SK-N-SH (cell line): Measurements from ENCODE around the gene PPP1R10. TPM values are rescaled to one million over a fixed set of nuclear protein-coding genes. Genes with fewer than 3 reads are reported as not detected.
A peak's percentile ranks its signal among the peaks of the same experiment; 100 is the strongest.

Source experiments
- CTCF ChIA-PET: fragments of 300-600, 350-600 bp; formaldehyde crosslinking; extraction: SDS; loops from one replicate; lab custom pipeline; 2021; lab: Yijun Ruan, JAX
- POLR2A ChIA-PET: fragments of 350-600 bp; sonication (Branson Sonifier 250); formaldehyde crosslinking; extraction: SDS; loops from one replicate; lab custom pipeline; 2020; ENCODE audit warnings: antibody characterized with exemption, inconsistent platforms; lab: Yijun Ruan, JAX
- DNase-seq: peaks from one replicate; pipeline ENCODE4 v3.0.0; 2012
- H2AFZ ChIP-seq: fragments of 200-600 bp; sonication (generic); 2 replicates; pipeline ENCODE4 v1.8.1; 2016; ENCODE audit warnings: antibody characterized with exemption, mild to moderate bottlenecking, low read depth
- H3F3A ChIP-seq: fragments of 200-600 bp; sonication (generic); replicated peaks from 2 replicates; pipeline ENCODE3; 2016; ENCODE audit warnings: antibody characterized with exemption, mild to moderate bottlenecking; ENCODE audit not compliant: insufficient read depth
- H3K27ac ChIP-seq, 2 experiments: fragments of 200-500 bp in 1 of 2; fragments of 200-600 bp in 1 of 2; sonication (Bioruptor generic) in 1 of 2; sonication (generic), shearing (Covaris generic) in 1 of 2; 2 replicates each; pipeline versions ENCODE4 v1.5.1 to v1.6.1; 2014 to 2016; ENCODE audit warnings: low read depth in 2 of 2, inconsistent platforms in 1 of 2, low read length in 1 of 2, mild to moderate bottlenecking in 1 of 2, mixed read lengths in 1 of 2
- H3K27me3 ChIP-seq: fragments of 200-600 bp; sonication (generic), shearing (Covaris generic); 2 replicates; pipeline ENCODE4 v1.6.1; 2016; ENCODE audit warnings: mixed run types; ENCODE audit not compliant: insufficient read depth
- H3K36me3 ChIP-seq, 2 experiments: fragments of 200-500 bp in 1 of 2; fragments of 200-600 bp in 1 of 2; sonication (Bioruptor generic) in 1 of 2; sonication (generic) in 1 of 2; replicated peaks in 1 of 2; 2 replicates each; pipeline versions ENCODE3 to v1.5.1; 2014 to 2016; ENCODE audit warnings: low read length in 1 of 2, mild to moderate bottlenecking in 1 of 2; ENCODE audit not compliant: insufficient read depth in 2 of 2, control insufficient read depth in 1 of 2
- H3K4me1 ChIP-seq, 2 experiments: fragments of 200-500 bp in 1 of 2; fragments of 200-600 bp in 1 of 2; sonication (Bioruptor generic) in 1 of 2; sonication (generic), shearing (Covaris generic) in 1 of 2; 2 replicates each; pipeline versions ENCODE4 v1.5.1 to v1.6.1; 2014 to 2016; ENCODE audit warnings: low read depth in 1 of 2, low read length in 1 of 2, mixed run types in 1 of 2; ENCODE audit not compliant: insufficient read depth in 2 of 2, control insufficient read depth in 1 of 2
- H3K4me2 ChIP-seq: fragments of 200-600 bp; sonication (generic), shearing (Covaris generic); 2 replicates; pipeline ENCODE4 v1.6.1; 2017; ENCODE audit warnings: mixed run types
- H3K4me3 ChIP-seq, 2 experiments: fragments of 200-500 bp in 1 of 2; fragments of 200-600 bp in 1 of 2; sonication (Bioruptor generic) in 1 of 2; sonication (generic), shearing (Covaris generic) in 1 of 2; 2 replicates each; pipeline versions ENCODE4 v1.5.1 to v1.8.1; 2014 to 2016; ENCODE audit warnings: low read depth in 2 of 2, inconsistent platforms in 1 of 2, low read length in 1 of 2, mild to moderate bottlenecking in 1 of 2, mixed read lengths in 1 of 2, moderate library complexity in 1 of 2
- H3K79me2 ChIP-seq: fragments of 200-600 bp; sonication (generic); 2 replicates; pipeline ENCODE4 v1.8.1; 2017; ENCODE audit warnings: mild to moderate bottlenecking; ENCODE audit not compliant: insufficient read depth
- H3K9ac ChIP-seq: fragments of 200-600 bp; sonication (generic); 2 replicates; pipeline ENCODE4 v1.6.1; 2017; ENCODE audit warnings: mixed run types
- H3K9me2 ChIP-seq: fragments of 200-600 bp; sonication (generic); 2 replicates; pipeline ENCODE4 v1.6.1; 2017; ENCODE audit warnings: mixed run types
- H3K9me3 ChIP-seq: fragments of 200-600 bp; sonication (generic); 2 replicates; pipeline ENCODE4 v1.6.1; 2017; ENCODE audit warnings: mixed run types, mild to moderate bottlenecking, moderate library complexity
- H4K20me1 ChIP-seq: fragments of 200-600 bp; sonication (generic); 2 replicates; pipeline ENCODE4 v1.6.1; 2017; ENCODE audit warnings: mild to moderate bottlenecking, mixed run types; ENCODE audit not compliant: insufficient read depth
- CHD2 ChIP-seq: fragments of 150-350 bp; IDR thresholded peaks from 2 replicates; pipeline ENCODE4 v1.6.1; 2018; ENCODE audit warnings: low read length; ENCODE audit not compliant: partially characterized antibody
- ELF1 ChIP-seq: IDR thresholded peaks from 2 replicates; pipeline ENCODE4 v1.4.0; 2012
- EP300 ChIP-seq, 2 experiments: IDR thresholded peaks; 2 replicates each; pipeline versions ENCODE4 v1.4.0 to v1.6.1; 2012; ENCODE audit warnings: borderline replicate concordance in 1 of 2, low read depth in 1 of 2, low read length in 1 of 2
- FOSL2 ChIP-seq: IDR thresholded peaks from 2 replicates; pipeline ENCODE4 v1.4.0; 2012; ENCODE audit warnings: low read depth, mild to moderate bottlenecking, moderate library complexity, borderline replicate concordance
- FOXM1 ChIP-seq: IDR thresholded peaks from 2 replicates; pipeline ENCODE4 v1.4.0; 2012; ENCODE audit warnings: low read depth, mild to moderate bottlenecking
- GABPA ChIP-seq: IDR thresholded peaks from 2 replicates; pipeline ENCODE4 v1.4.0; 2012; ENCODE audit warnings: low read depth, mild to moderate bottlenecking
- JUND ChIP-seq: IDR thresholded peaks from 2 replicates; pipeline ENCODE4 v1.4.0; 2012
- MXI1 ChIP-seq: IDR thresholded peaks from 2 replicates; pipeline ENCODE4 v1.6.1; 2012; ENCODE audit warnings: mild to moderate bottlenecking, low read depth, low read length, improper control_type of control experiment
- POLR2AphosphoS5 ChIP-seq: IDR thresholded peaks from 2 replicates; pipeline ENCODE4 v1.6.1; 2012; ENCODE audit warnings: low read depth, low read length
- SIN3A ChIP-seq: IDR thresholded peaks from 2 replicates; pipeline ENCODE4 v1.6.1; 2012; ENCODE audit warnings: low read depth, mild to moderate bottlenecking, low read length, moderate library complexity, borderline replicate concordance
- TAF1 ChIP-seq: IDR thresholded peaks from 2 replicates; pipeline ENCODE4 v1.6.1; 2012; ENCODE audit warnings: low read depth, mild to moderate bottlenecking, low read length, moderate library complexity, borderline replicate concordance
- WGBS: methylation state at CpG from one replicate; pipeline ENCODE4 v1.1.6; 2017; ENCODE audit warnings: low lambda C conversion rate; 5-methylcytosine and 5-hydroxymethylcytosine counted together
- polyA plus RNA-seq, 3 experiments: library from polyadenylated mRNA; depleted of rRNA; stranded (reverse); fragments of >200 nt; gene quantifications; 2 replicates each; pipeline ENCODE4 v1.2.3, GENCODE V29; 2012
- TF ChIP-seq, protein P1 (sequence below): IDR thresholded peaks from 2 replicates; pipeline ENCODE4 v1.4.0; 2012; ENCODE audit warnings: low read depth
- TF ChIP-seq, protein P2 (sequence below): fragments of 200-600 bp; sonication (generic); IDR thresholded peaks from 2 replicates; pipeline ENCODE4 v1.6.1; 2017; ENCODE audit warnings: antibody characterized with exemption, mild to moderate bottlenecking, moderate library complexity
- TF ChIP-seq, protein P3 (sequence below): fragments of 150-350 bp; IDR thresholded peaks from 2 replicates; pipeline ENCODE4 v1.6.1; 2016; ENCODE audit warnings: mild to moderate bottlenecking, low read depth, low read length

Gene PPP1R10
- polyA plus RNA-seq, 1 of the 3 experiments (the other 2 are of a cell fraction), result 16.8 TPM

DNA sequence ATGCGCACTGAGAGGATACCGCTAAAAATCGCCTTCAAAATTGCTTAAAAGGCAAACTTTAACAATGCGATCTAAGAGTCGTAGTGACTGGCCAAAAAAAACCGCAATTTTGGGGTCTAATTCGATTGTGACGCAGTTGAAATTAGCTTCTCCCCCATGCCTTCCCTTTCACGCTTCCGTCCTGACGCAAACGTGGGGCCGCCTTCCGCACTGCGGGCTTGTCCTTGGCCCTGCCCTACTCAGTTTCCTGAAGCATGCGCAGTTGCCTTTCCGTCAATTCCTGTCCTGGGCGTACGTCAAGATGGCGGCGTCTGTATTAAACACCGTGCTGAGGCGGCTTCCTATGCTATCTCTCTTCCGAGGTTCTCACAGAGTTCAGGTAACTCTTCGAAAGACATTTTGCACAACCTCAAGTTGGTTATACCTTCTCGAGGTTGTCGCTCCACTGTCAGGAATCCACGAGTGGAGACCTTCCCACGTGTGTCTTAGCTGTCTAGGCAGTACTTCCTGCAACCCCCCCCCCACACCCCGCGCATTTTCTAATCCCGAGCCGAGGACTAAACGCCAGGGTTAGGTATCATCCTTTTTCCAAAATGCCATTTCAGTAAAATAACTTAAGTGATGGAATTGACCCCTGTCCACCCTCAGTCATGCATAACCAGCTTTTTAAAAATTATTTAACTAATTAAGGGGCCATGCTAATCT lies 674 bp upstream of the PPP1R10 start, which contains the start of gene MRPS18B (continued):
- TF ChIP-seq TAF1 (peak; percentile 92), EP300 (IDR thresholded peaks at IDR 0.05; ENCODE audit: borderline replicate concordance in 1 of 2, low read depth in 1 of 2, low read length in 1 of 2) (no peak)

DNA sequence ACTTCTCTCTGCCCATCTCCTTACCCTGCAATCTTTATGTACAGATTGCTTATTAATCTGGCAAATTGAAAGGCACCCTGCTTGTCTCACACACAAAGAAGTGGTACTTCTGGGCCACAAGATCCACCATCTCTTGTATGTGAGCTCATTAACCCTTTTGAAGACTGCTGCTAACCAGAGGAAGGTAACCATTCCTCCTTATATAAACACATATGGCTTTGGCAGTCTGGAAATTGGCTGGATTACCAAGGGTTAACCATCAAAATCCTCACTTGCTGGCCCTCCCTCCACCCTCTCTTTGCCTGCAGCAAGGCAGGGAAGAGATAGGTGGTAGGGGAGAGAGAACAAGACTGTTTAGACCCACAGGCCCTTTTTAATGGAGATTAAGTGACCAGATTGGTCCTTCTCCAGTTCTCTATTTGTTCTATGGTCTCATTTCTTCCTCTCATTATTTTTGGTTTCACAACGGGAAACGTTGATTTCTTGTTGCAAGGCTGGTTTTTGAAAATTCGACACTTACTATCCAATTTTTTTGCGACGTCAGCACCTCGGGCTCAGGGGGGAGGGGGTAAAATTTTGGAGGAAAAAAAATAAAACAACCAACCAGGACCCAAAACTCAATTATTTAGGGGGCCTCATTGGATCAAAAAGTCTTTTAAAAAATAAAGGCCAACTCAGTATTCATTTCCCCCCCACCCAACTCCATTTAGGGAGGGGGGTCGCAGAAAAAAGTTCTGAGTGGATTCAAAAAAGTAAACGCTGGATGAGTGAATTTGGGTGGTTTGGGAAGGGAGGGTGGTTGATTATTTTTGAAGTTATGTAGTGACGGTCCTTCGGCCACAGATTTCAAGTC lies 859 bp downstream of the PPP1R10 start:
- H3K36me3 ChIP-seq, result peaks cover 31 to 42% of the 10 kb centered on the region in 2 experiments
- no peak for DNase-seq

DNA sequence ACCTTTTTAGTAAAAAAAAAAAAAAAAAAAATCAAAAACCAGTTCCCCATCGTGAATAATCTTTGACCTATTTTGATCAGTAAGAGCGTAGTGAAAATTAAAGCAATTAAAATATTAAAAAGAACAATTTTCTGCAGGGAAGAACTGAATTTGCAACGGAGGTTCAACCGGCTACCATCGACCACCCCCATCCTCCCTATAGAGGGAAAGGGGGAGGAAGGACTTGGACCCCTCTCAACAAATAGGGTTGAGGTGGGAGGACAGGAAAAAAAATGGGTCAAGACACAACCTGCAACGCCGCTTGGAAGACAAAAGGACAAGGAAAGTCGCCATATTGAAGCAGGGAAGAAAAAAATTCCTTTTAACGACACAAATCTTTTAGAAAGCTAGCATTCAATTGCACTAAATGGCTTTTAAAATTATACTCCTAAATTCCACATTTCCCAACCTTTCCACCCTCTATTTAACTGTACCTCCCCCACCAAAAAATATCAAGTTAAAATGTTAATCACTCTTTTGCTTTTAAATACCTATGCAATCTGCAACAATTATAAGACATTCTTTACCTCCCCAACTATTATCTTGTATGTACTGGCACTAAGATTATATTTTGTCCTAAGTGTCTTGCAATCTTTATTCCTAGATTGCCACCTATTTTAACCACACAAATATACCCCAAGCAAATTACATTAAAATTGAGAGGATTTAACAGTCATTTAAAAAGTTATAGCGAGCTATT lies 1.7 kb downstream of the PPP1R10 start:
- ChIA-PET CTCF (interaction anchor here (0.6 to 3.8 kb wide), 5 partner anchors 10 to 108 kb away, joined by 3 to 33 read pairs (median 7); no protein-coding TSS in a partner anchor), POLR2A (interaction anchor here (0.5 to 4.7 kb wide), 24 partner anchors 9 to 926 kb away, joined by 3 to 32 read pairs (median 4); partner anchors contain the start of genes ABCF1, ATAT1, C6orf136 and DDX39B)
- peaks cover 23 to 32% of the 10 kb centered on the region in 2 experiments for H3K4me1 ChIP-seq
- peak overlapping the region; percentile 85 for H3K4me2 ChIP-seq
- peaks cover 76% of the 10 kb centered on the region for H3K79me2 ChIP-seq
- DNase-seq, result no peak
- H4K20me1 ChIP-seq, result peaks cover 16% of the 10 kb centered on the region
- peak overlapping the region; percentile 78 to 94 for H3K4me3 ChIP-seq
- H2AFZ ChIP-seq, result no peak overlapping the region
- H3K9me2 ChIP-seq, result no peaks in the 10 kb centered on the region
- peak overlapping the region; percentile 99 for H3K9ac ChIP-seq
- peaks cover 28 to 41% of the 10 kb centered on the region in 2 experiments for H3K36me3 ChIP-seq
- WGBS, result 2% methylated on average over 10 of the region's 10 CpGs
- H3K27ac ChIP-seq, result peak overlapping the region; percentile 96 to 98
- no peaks in the 10 kb centered on the region for H3K9me3 ChIP-seq
- peaks cover 48% of the 10 kb centered on the region for H3F3A ChIP-seq
- H3K27me3 ChIP-seq, result no peaks in the 10 kb centered on the region
- TF ChIP-seq, protein P1, sequence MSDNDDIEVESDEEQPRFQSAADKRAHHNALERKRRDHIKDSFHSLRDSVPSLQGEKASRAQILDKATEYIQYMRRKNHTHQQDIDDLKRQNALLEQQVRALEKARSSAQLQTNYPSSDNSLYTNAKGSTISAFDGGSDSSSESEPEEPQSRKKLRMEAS, result no peak
- TF ChIP-seq FOXM1 (0 out of 2 replicates have a peak, but pooled peaks have one; percentile 41), CHD2 (peak; percentile 8), SIN3A (peak; percentile 47; the same call in 1 of the 2 replicates), MXI1 (0 out of 2 replicates have a peak, but pooled peaks have one; percentile 17), POLR2AphosphoS5 (peak; percentile 93), GABPA (no peak), TAF1 (0 out of 2 replicates have a peak, but pooled peaks have one; percentile 22)
- TF ChIP-seq, protein P2, sequence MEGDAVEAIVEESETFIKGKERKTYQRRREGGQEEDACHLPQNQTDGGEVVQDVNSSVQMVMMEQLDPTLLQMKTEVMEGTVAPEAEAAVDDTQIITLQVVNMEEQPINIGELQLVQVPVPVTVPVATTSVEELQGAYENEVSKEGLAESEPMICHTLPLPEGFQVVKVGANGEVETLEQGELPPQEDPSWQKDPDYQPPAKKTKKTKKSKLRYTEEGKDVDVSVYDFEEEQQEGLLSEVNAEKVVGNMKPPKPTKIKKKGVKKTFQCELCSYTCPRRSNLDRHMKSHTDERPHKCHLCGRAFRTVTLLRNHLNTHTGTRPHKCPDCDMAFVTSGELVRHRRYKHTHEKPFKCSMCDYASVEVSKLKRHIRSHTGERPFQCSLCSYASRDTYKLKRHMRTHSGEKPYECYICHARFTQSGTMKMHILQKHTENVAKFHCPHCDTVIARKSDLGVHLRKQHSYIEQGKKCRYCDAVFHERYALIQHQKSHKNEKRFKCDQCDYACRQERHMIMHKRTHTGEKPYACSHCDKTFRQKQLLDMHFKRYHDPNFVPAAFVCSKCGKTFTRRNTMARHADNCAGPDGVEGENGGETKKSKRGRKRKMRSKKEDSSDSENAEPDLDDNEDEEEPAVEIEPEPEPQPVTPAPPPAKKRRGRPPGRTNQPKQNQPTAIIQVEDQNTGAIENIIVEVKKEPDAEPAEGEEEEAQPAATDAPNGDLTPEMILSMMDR, result no peak

More for the DNA sequence above, 859 bp downstream of the PPP1R10 start:
- POLR2A ChIA-PET, result interaction anchor here (1.0 to 4.7 kb wide), 11 partner anchors 10 to 925 kb away, joined by 3 to 32 read pairs (median 5); partner anchors contain the start of genes ABCF1, ATAT1, DDX39B and DHX16
- CTCF ChIA-PET, result interaction anchor here (0.6 to 1.7 kb wide), 2 partner anchors 71 to 107 kb away, joined by 3 to 7 read pairs; no protein-coding TSS in a partner anchor
- peaks cover 16% of the 10 kb centered on the region for H4K20me1 ChIP-seq
- peaks cover 82% of the 10 kb centered on the region for H3K79me2 ChIP-seq
- no peak overlapping the region for H2AFZ ChIP-seq
- H3K9ac ChIP-seq, result peak overlapping the region; percentile 99
- H3K27me3 ChIP-seq, result no peaks in the 10 kb centered on the region
- H3K4me2 ChIP-seq, result peak overlapping the region; percentile 85
- TF ChIP-seq ELF1, result no peak
- TF ChIP-seq POLR2AphosphoS5, result peak; percentile 67
- TF ChIP-seq TAF1, result peak; percentile 32; the same call in 1 of the 2 replicates
- TF ChIP-seq, protein P3, sequence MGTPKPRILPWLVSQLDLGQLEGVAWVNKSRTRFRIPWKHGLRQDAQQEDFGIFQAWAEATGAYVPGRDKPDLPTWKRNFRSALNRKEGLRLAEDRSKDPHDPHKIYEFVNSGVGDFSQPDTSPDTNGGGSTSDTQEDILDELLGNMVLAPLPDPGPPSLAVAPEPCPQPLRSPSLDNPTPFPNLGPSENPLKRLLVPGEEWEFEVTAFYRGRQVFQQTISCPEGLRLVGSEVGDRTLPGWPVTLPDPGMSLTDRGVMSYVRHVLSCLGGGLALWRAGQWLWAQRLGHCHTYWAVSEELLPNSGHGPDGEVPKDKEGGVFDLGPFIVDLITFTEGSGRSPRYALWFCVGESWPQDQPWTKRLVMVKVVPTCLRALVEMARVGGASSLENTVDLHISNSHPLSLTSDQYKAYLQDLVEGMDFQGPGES, result no peak
- TF ChIP-seq FOSL2, result no peak
- TF ChIP-seq JUND, result 0 out of 2 replicates have a peak, but pooled peaks have one; percentile 2
- peak overlapping the region; percentile 78 to 94 for H3K4me3 ChIP-seq
- H3K9me2 ChIP-seq, result no peaks in the 10 kb centered on the region
- under 1% methylated on average over 10 of the region's 10 CpGs for WGBS
- H3F3A ChIP-seq, result peaks cover 48% of the 10 kb centered on the region
- H3K27ac ChIP-seq, result peak overlapping the region; percentile 96 to 98
- H3K4me1 ChIP-seq, result peaks cover 23 to 32% of the 10 kb centered on the region in 2 experiments
- H3K9me3 ChIP-seq, result no peaks in the 10 kb centered on the region
